AG09309 (cell line): ENCODE measurements around the gene CHRNB2.

Experiments used
- DNase-seq: peaks from one replicate; pipeline ENCODE4 v3.0.0-alpha.2; 2010; ENCODE audit warnings: low read depth
- H3K4me3 ChIP-seq: 2 replicates; pipeline ENCODE4 v1.5.1; 2011; ENCODE audit warnings: mild to moderate bottlenecking, low read depth, low read length, moderate library complexity; ENCODE audit not compliant: control insufficient read depth
- TF ChIP-seq, protein P1 (sequence below): IDR thresholded peaks from 2 replicates; pipeline ENCODE4 v1.5.1; 2011; ENCODE audit warnings: mild to moderate bottlenecking, low read depth, low read length, inconsistent platforms; ENCODE audit not compliant: insufficient read depth, control insufficient read depth; ENCODE audit errors: missing control alignments

CHRNB2 gene

DNA sequence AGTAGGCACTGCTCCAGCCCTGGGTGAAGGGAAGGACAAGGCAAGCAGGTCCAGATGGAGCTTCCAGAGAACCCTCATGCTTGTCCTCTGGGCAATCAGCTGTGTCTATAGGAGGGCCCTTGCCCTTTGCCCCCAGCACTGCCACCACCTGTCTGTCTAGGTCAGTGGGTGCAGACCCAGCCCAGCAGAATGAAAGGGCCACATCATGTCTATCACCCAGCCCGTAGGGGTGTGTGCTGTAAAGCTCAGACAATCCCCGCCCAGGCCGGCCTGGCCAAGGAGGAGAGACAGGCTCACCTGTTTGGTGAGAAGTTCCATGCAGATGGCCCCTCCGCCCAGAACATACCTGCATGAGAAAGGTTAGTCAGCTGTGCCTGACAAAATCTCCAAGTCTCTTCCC is 16.1 kb upstream of the CHRNB2 start:
- H3K4me3 ChIP-seq: no peak overlapping the region
- no peak for DNase-seq
- TF ChIP-seq, protein P1, sequence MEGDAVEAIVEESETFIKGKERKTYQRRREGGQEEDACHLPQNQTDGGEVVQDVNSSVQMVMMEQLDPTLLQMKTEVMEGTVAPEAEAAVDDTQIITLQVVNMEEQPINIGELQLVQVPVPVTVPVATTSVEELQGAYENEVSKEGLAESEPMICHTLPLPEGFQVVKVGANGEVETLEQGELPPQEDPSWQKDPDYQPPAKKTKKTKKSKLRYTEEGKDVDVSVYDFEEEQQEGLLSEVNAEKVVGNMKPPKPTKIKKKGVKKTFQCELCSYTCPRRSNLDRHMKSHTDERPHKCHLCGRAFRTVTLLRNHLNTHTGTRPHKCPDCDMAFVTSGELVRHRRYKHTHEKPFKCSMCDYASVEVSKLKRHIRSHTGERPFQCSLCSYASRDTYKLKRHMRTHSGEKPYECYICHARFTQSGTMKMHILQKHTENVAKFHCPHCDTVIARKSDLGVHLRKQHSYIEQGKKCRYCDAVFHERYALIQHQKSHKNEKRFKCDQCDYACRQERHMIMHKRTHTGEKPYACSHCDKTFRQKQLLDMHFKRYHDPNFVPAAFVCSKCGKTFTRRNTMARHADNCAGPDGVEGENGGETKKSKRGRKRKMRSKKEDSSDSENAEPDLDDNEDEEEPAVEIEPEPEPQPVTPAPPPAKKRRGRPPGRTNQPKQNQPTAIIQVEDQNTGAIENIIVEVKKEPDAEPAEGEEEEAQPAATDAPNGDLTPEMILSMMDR: no peak

DNA sequence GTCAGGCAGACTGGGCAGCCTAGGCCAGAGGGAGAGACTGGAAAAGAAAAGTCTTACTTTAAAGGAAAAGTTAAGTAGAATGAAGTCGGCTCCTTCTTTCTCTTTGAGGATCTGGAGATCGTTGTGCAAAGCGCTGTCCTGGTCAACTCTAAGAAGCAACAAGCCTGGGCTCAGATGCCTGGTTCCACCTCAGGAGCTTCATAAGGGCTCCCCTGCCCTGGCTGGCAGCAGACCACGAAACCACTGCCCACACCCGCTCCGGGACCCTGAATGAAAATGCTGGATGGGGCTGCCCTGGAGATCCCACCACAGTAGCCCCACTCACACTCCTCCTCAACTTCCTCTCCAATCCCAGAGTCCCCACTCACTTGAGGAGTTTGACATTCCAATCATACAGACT is 15.5 kb upstream of the CHRNB2 start:
- TF ChIP-seq, protein P1: no peak
- no peak overlapping the region for H3K4me3 ChIP-seq
- DNase-seq: no peak

DNA sequence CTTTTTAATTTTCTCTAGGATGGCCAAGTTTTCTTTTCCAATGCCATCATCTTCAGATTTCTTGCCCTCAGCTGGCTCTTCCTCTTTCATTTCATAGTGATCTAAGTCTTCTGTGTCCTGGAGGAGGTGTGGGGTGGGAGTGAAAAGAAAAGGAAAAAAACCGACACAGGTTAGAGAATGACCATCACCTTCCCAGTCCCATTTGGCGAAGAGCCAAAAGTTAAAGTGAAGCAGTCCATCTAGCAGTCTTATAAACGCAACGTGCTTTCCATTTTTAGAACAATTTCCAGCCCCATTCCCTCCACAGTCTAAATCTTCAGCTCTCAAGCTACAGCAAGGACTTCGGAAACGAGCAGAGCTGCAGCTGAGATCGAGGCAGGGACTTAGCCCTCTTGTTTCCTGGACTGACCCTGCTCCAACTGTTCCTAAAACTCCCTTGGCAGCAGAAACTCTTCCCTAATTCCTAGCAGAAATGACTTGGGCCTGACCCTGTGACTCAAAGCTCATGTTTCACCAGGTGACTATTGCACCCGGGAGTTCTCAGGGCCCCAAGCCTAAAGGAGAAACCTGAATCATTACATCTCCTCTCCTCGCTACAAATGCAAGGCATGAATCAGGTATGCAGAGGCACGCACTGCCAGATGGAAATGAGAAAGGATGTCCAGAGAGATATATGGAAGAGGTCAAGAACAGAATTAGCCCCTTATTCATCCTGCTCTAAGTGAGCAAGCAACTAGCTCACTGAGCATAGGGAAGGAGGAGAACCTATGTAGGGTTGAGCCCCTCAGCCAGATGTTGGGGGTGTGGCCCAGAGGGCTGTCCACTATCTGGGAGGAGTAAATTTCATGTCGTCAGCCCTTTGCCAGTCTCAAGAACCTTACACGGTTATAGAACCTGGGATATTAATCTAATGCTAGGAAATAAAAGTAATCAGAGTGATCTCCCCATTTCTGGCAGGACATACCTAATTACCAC is 14.2 kb upstream of the CHRNB2 start:
- DNase-seq: no peak
- H3K4me3 ChIP-seq: no peak overlapping the region
- TF ChIP-seq, protein P1: no peak

DNA sequence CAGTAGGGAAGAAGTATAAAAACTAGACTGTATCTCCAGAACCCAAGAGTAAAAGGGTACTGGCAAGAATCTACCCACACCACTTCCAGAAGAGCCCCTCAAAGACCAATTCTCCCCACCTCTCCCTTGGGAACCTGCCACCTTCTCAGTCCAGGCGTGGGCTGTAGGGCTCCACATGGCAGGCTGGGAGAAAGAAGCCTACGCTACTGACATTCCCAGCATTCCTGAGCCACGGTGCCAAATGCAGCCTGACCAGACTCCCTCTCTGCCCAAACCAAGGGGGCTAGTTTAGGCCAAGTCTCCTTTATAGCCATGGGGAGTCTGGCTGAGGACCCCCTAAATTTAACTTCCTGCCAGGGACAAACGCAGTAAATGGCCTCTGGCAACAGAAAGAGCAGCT is 11.2 kb upstream of the CHRNB2 start:
- no peak for DNase-seq
- peak overlapping the region; percentile 52 for H3K4me3 ChIP-seq
- TF ChIP-seq, protein P1: no peak

DNA sequence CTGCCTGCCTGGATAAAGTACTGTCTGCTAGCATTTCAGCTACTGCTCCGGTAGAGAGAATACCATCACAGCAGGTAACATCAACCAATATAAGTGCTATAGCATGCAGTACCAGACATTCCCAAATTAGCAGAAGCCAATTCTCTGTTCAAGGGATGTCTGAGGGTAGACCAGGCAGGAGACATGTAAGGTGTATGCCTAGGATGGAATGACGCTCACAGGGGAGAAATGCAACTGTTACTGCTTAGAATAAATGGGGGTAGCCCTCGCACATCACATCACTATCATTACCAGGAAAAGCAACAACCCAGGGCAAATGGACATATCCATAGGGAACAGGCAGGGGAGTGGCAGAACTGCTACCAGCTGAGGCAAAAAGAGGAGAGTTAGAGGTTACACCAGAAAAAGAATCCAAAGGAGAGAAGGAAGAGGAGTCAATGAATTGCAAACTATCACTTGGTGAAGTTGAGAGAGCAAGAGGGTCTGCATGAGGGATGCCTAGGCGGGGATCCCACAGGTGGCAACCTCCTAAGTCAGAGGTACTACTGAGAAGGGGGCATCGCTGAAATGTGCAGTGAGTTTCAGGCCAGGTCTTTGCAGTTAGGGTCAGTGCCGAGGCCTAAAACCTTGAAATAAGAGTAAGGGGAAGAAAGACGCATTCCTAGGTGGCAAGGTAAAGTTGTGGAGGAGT is 10.2 kb upstream of the CHRNB2 start:
- peak overlapping the region; percentile 52 for H3K4me3 ChIP-seq
- TF ChIP-seq, protein P1: no peak

DNA sequence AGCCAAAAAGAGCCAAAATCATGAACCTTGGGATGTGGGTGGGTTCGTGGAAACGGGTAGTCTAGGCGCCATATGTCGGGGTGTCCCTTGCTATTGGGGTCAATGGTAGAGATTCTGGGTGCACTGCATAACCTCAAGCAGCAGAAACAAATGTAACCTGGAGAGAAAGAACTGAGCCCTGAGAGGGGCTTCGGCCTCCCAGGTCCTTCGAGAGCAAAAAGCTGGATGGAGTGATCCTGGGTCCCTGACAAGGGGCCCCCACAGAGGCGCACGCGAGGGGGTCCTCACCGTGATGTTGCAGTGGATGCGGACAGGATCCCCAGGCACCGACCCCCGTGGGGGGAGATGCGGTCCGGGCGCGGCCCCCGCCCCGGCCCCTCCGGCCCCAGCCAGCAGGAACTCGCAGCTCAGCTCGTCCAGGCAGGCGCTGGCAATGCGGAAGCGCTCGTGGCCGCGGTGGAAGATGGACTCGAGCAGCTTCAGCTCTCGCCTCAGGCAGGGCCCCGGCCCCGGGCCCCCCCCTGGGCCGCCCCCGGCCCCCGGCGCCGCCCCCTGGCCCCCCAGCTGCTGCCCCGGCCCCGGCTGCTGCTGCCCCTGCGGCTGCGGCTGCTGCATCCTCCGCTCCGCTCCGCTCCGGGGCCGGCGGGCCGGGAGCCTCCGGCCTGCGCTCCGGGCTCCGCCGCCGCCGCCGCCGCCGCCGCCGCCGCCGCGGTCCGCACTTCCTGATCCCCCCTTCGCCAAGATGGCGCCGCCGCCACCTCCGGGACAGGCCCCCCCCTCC is 9.4 kb upstream of the CHRNB2 start, which contains the start of gene UBE2Q1:
Gene UBE2Q1, minus strand, starts transcription at position 724 of the 781 bp plus-strand sequence. Its CDS starts 109 bp downstream, at position 615.
- TF ChIP-seq, protein P1: no peak
- H3K4me3 ChIP-seq: peak within 1 kb of the TSS; percentile 60
- DNase-seq: no peak

More for the DNA sequence above, 10.2 kb upstream of the CHRNB2 start:
- DNase-seq: no peak
